Thymus (tissue), 11 donors: ENCODE results near the gene SLC16A8. TPM values are rescaled to one million over a fixed set of nuclear protein-coding genes. Genes with fewer than 3 reads are reported as not detected.
"Not testable (repeated sequence)": the region's sequence is repeated elsewhere in the genome, so short reads cannot be mapped to it uniquely, and the experiment has no call there.

Experiments used
- DNase-seq, 9 donors: peaks; one replicate each; pipeline ENCODE4 v3.0.0-alpha.2; 2013; ENCODE audit warnings: low spot score in 9 of 9, low read depth in 6 of 9, missing footprints in 1 of 9
- H3K27ac ChIP-seq, 2 donors: one replicate each; pipeline ENCODE4 v1.5.1; 2013; ENCODE audit warnings: control low read depth in 1 of 2, low read depth in 1 of 2, low read length in 1 of 2, mild to moderate bottlenecking in 1 of 2, moderate library complexity in 1 of 2
- H3K27me3 ChIP-seq, 2 donors: one replicate each; pipeline ENCODE4 v1.5.1; 2013; ENCODE audit warnings: low read length in 1 of 2; ENCODE audit not compliant: control insufficient read depth in 2 of 2, insufficient read depth in 1 of 2
- H3K36me3 ChIP-seq, 2 donors: one replicate each; pipeline ENCODE4 v1.5.1; 2013; ENCODE audit warnings: low read length in 1 of 2, mild to moderate bottlenecking in 1 of 2, moderate library complexity in 1 of 2; ENCODE audit not compliant: control insufficient read depth in 2 of 2, insufficient read depth in 2 of 2
- H3K4me1 ChIP-seq, 2 donors: one replicate each; pipeline ENCODE4 v1.5.1; 2013; ENCODE audit warnings: low read length in 2 of 2; ENCODE audit not compliant: control insufficient read depth in 2 of 2, insufficient read depth in 2 of 2
- H3K4me3 ChIP-seq, 2 donors: one replicate each; pipeline ENCODE4 v1.5.1; 2013; ENCODE audit warnings: low read length in 2 of 2, control low read depth in 1 of 2, mild to moderate bottlenecking in 1 of 2
- H3K9me3 ChIP-seq, 2 donors: one replicate each; pipeline ENCODE4 v1.5.1; 2013; ENCODE audit warnings: low read length in 1 of 2, mild to moderate bottlenecking in 1 of 2; ENCODE audit not compliant: control insufficient read depth in 2 of 2, insufficient read depth in 1 of 2
- WGBS: extraction: QIAGEN DNeasy Blood & Tissue Kit; methylation state at CpG from one replicate; pipeline ENCODE4 v1.1.7; 2013; 5-methylcytosine and 5-hydroxymethylcytosine counted together
- polyA plus RNA-seq: library from polyadenylated mRNA; stranded (reverse); fragments of 200-250 nt; gene quantifications from one replicate; pipeline ENCODE4 v1.2.3, GENCODE V29; 2013
- total RNA-seq: library from RNA; stranded (reverse); fragments of 120-200 nt; gene quantifications from one replicate; pipeline ENCODE4 v1.2.4, GENCODE V29; 2013
- donor health status: healthy.

Gene SLC16A8
- total and polyA plus RNA-seq, 2 donors = 1.1 to 1.3 TPM

- DNase-seq, H3K4me1 ChIP-seq, H3K27ac ChIP-seq, H3K9me3 ChIP-seq, H3K36me3 ChIP-seq, H3K4me3 ChIP-seq, H3K27me3 ChIP-seq: not testable (repeated sequence)
- WGBS = 93% methylated on average over 13 of the region's 13 CpGs
Measured at GRCh38 chr22:38037367-38038150, 46.4 kb downstream of the SLC16A8 start.

GRCh38 chr22:38036392-38037062, 47.5 kb downstream of the SLC16A8 start:
- Histone ChIP-seq H3K4me3 (no peak overlapping the region), H3K9me3 (no peaks in the 10 kb centered on the region), H3K27ac (no peak overlapping the region), H3K4me1 (peaks cover 0 to 3% of the 10 kb centered on the region in 2 donors), H3K27me3 (no peaks in the 10 kb centered on the region), H3K36me3 (no peaks in the 10 kb centered on the region)
- WGBS = 93% methylated on average over 10 of the region's 10 CpGs
- DNase-seq = no peak

GRCh38 chr22:38035530-38035885, 48.5 kb downstream of the SLC16A8 start:
- no peaks in the 10 kb centered on the region for H3K9me3 ChIP-seq
- no peaks in the 10 kb centered on the region for H3K36me3 ChIP-seq
- no peaks in the 10 kb centered on the region for H3K27me3 ChIP-seq
- no peak overlapping the region for H3K4me3 ChIP-seq
- H3K27ac ChIP-seq = no peak overlapping the region
- no peak for DNase-seq
- WGBS = 87% methylated on average over 9 of the region's 9 CpGs
- peaks cover 0 to 3% of the 10 kb centered on the region in 2 donors for H3K4me1 ChIP-seq

GRCh38 chr22:38034884-38035529, 49.0 kb downstream of the SLC16A8 start:
- Histone ChIP-seq H3K4me1 (peaks cover 0 to 3% of the 10 kb centered on the region in 2 donors), H3K9me3 (no peaks in the 10 kb centered on the region), H3K36me3 (no peaks in the 10 kb centered on the region), H3K4me3 (no peak overlapping the region), H3K27me3 (no peaks in the 10 kb centered on the region), H3K27ac (no peak overlapping the region)
- no peak for DNase-seq
- WGBS = 95% methylated on average over 11 of the region's 11 CpGs

- Histone ChIP-seq H3K9me3 (no peaks in the 10 kb centered on the region), H3K4me1 (peaks cover 0 to 3% of the 10 kb centered on the region in 2 donors), H3K4me3 (no peak overlapping the region)
Measured at GRCh38 chr22:38034278-38034882, 49.6 kb downstream of the SLC16A8 start.

GRCh38 chr22:38033522-38034277, 50.3 kb downstream of the SLC16A8 start:
- H3K27ac ChIP-seq = no peak overlapping the region
- no peaks in the 10 kb centered on the region for H3K9me3 ChIP-seq
- no peak overlapping the region for H3K4me3 ChIP-seq
- no peaks in the 10 kb centered on the region for H3K36me3 ChIP-seq
- 89% methylated on average over 27 of the region's 27 CpGs for WGBS
- no peaks in the 10 kb centered on the region for H3K27me3 ChIP-seq
- no peak for DNase-seq
- H3K4me1 ChIP-seq = peaks cover 0 to 3% of the 10 kb centered on the region in 2 donors

More at GRCh38 chr22:38034278-38034882, 49.6 kb downstream of the SLC16A8 start:
- Histone ChIP-seq H3K27me3 (no peaks in the 10 kb centered on the region), H3K27ac (no peak overlapping the region), H3K36me3 (no peaks in the 10 kb centered on the region)
- WGBS = 82% methylated on average over 15 of the region's 15 CpGs
- DNase-seq = no peak

GRCh38 chr22:38032681-38033521, 51.1 kb downstream of the SLC16A8 start:
- 93% methylated on average over 19 of the region's 19 CpGs for WGBS
- peaks cover 0 to 3% of the 10 kb centered on the region in 2 donors for H3K4me1 ChIP-seq
- no peaks in the 10 kb centered on the region for H3K9me3 ChIP-seq
- no peaks in the 10 kb centered on the region for H3K27me3 ChIP-seq
- H3K36me3 ChIP-seq = no peaks in the 10 kb centered on the region
- DNase-seq = no peak
- no peak overlapping the region for H3K4me3 ChIP-seq
- H3K27ac ChIP-seq = no peak overlapping the region

GRCh38 chr22:38031491-38031890, 52.5 kb downstream of the SLC16A8 start:
- Histone ChIP-seq H3K36me3 (no peaks in the 10 kb centered on the region), H3K27me3 (no peaks in the 10 kb centered on the region), H3K4me3 (no peak overlapping the region), H3K9me3 (no peaks in the 10 kb centered on the region), H3K27ac (no peak overlapping the region), H3K4me1 (peaks cover 0 to 3% of the 10 kb centered on the region in 2 donors)
- 96% methylated on average over 12 of the region's 12 CpGs for WGBS
- DNase-seq = no peak
